AG04450 (cell line): Measurements from ENCODE around the gene IL12RB1. TPM values are rescaled to one million over a fixed set of nuclear protein-coding genes. Genes with fewer than 3 reads are reported as not detected.

Experiments used
- CTCF ChIA-PET: fragments of 300-600, 350-600 bp; formaldehyde crosslinking; extraction: SDS; loops from one replicate; lab custom pipeline; 2022; ENCODE audit warnings: antibody characterized with exemption, inconsistent platforms; lab: Charles Lee
- POLR2A ChIA-PET: fragments of 350-600 bp; formaldehyde crosslinking; extraction: SDS; loops from one replicate; lab custom pipeline; 2021; ENCODE audit warnings: antibody characterized with exemption, inconsistent platforms; lab: Yijun Ruan, JAX
- DNase-seq: peaks from one replicate; pipeline ENCODE4 v3.0.0-alpha.2; 2011; ENCODE audit warnings: low read depth, low spot score
- H3K27ac ChIP-seq: one replicate; pipeline ENCODE4 v1.5.1; 2012; ENCODE audit warnings: low read depth, low read length, control low read depth
- H3K27me3 ChIP-seq: one replicate; pipeline ENCODE4 v1.6.0; 2012; ENCODE audit warnings: low read length; ENCODE audit not compliant: control insufficient read depth, insufficient read depth
- H3K4me3 ChIP-seq: 2 replicates; pipeline ENCODE4 v1.5.1; 2011; ENCODE audit warnings: mild to moderate bottlenecking, low read depth, low read length, control low read depth
- H3K9me3 ChIP-seq: 2 replicates; pipeline ENCODE4 v1.5.1; 2012; ENCODE audit warnings: low read length; ENCODE audit not compliant: control insufficient read depth, insufficient read depth
- polyA plus RNA-seq: library from polyadenylated mRNA; depleted of rRNA; stranded (reverse); fragments of >200 nt; gene quantifications from 2 replicates; pipeline ENCODE4 v1.2.3, GENCODE V29; 2011
- TF ChIP-seq, protein P1 (sequence below): IDR thresholded peaks from 2 replicates; pipeline ENCODE4 v1.5.1; 2011; ENCODE audit warnings: low read depth, low read length, control low read depth, inconsistent platforms

IL12RB1 gene
- polyA plus RNA-seq, 1 experiment, result 0.05 TPM

DNA sequence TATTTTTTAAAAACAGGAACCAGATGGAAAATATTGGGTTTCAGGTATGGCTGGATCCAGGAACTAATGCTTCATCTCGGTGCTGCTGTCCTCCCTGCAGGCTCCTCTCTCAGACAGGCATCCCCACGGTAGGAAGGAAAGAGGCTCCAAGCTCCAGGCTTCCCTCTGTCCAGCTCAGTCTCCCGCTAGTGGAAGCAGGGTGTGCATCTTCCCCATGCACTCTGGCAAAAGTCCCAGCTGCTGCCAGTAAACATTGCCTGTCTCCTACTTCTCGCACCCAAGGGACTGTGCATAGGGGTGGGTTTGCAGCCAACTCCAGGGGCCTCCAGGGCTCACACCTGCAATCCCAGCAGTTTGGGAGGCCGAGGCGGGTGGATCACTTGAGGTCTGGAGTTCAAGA is 29.2 kb downstream of the IL12RB1 start:
- CTCF ChIA-PET, result interaction anchor here (0.6 to 5.8 kb wide), 7 partner anchors 39 to 119 kb away, joined by 3 to 98 read pairs (median 3); partner anchors contain the start of gene ARRDC2
- H3K4me3 ChIP-seq, result no peak overlapping the region
- H3K9me3 ChIP-seq, result no peaks in the 10 kb centered on the region
- POLR2A ChIA-PET, result no interaction called here
- peak overlapping the region; percentile 11 for H3K27ac ChIP-seq
- TF ChIP-seq, protein P1, sequence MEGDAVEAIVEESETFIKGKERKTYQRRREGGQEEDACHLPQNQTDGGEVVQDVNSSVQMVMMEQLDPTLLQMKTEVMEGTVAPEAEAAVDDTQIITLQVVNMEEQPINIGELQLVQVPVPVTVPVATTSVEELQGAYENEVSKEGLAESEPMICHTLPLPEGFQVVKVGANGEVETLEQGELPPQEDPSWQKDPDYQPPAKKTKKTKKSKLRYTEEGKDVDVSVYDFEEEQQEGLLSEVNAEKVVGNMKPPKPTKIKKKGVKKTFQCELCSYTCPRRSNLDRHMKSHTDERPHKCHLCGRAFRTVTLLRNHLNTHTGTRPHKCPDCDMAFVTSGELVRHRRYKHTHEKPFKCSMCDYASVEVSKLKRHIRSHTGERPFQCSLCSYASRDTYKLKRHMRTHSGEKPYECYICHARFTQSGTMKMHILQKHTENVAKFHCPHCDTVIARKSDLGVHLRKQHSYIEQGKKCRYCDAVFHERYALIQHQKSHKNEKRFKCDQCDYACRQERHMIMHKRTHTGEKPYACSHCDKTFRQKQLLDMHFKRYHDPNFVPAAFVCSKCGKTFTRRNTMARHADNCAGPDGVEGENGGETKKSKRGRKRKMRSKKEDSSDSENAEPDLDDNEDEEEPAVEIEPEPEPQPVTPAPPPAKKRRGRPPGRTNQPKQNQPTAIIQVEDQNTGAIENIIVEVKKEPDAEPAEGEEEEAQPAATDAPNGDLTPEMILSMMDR, result no peak
- H3K27me3 ChIP-seq, result peaks cover 5% of the 10 kb centered on the region
- DNase-seq, result no peak

GRCh38 chr19:18055967-18056366 is 30.8 kb downstream of the IL12RB1 start:
- H3K27ac ChIP-seq, result no peak overlapping the region
- POLR2A ChIA-PET, result no interaction called here
- no peak for DNase-seq
- no peak overlapping the region for H3K4me3 ChIP-seq
- H3K9me3 ChIP-seq, result no peaks in the 10 kb centered on the region; the same call in 1 of the 2 replicates
- H3K27me3 ChIP-seq, result peaks cover 13% of the 10 kb centered on the region
- CTCF ChIA-PET, result interaction anchor here (0.6 to 5.8 kb wide), 2 partner anchors 49 to 130 kb away, joined by 3 to 98 read pairs; partner anchors contain the start of gene ARRDC2
- TF ChIP-seq, protein P1, result no peak

GRCh38 chr19:18053576-18054219 is 33.0 kb downstream of the IL12RB1 start:
- no peak for DNase-seq
- ChIA-PET CTCF (interaction anchor here (0.8 kb wide), 1 partner anchor 46 kb away, joined by 3 read pairs; no protein-coding TSS in a partner anchor), POLR2A (interaction anchor here (0.6 to 1.3 kb wide), 3 partner anchors 14 to 75 kb away, joined by 3 to 4 read pairs (median 3); partner anchors contain the start of gene ARRDC2)
- Histone ChIP-seq H3K9me3 (no peaks in the 10 kb centered on the region; the same call in 1 of the 2 replicates), H3K27me3 (peaks cover 8% of the 10 kb centered on the region), H3K27ac (no peak overlapping the region), H3K4me3 (no peak overlapping the region)
- TF ChIP-seq, protein P1, result no peak

- peaks cover 8% of the 10 kb centered on the region for H3K27me3 ChIP-seq
- DNase-seq, result no peak
- TF ChIP-seq, protein P1, result no peak
- CTCF ChIA-PET, result no interaction called here
- H3K9me3 ChIP-seq, result no peaks in the 10 kb centered on the region; the same call in 1 of the 2 replicates
- H3K27ac ChIP-seq, result no peak overlapping the region
- no peak overlapping the region for H3K4me3 ChIP-seq
- POLR2A ChIA-PET, result no interaction called here
Observed at GRCh38 chr19:18051887-18052286, 34.8 kb downstream of the IL12RB1 start.

DNA sequence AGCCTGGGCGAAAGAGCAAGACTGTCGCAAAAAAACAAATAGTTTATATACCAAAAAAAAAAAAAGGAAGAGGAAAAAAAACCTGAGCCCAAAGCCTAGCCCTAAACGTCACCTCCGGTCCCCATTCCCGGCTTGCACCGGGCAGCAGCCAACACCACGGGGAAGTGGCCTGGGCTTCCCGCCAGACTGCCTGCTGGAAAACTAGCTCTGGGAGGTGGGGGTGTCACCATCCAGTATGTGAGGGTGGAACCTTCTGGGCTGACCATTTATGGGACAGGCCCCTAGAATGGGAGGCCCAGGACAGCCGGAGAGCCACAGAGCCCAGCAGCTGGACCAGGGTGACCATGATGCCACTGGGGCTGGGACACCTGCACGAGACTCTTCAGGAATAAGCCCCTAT is 37.3 kb downstream of the IL12RB1 start:
- Histone ChIP-seq H3K27ac (no peak overlapping the region), H3K27me3 (peaks cover 8% of the 10 kb centered on the region), H3K9me3 (no peaks in the 10 kb centered on the region; the same call in 1 of the 2 replicates), H3K4me3 (no peak overlapping the region)
- TF ChIP-seq, protein P1, result no peak
- POLR2A ChIA-PET, result no interaction called here
- no peak for DNase-seq
- CTCF ChIA-PET, result no interaction called here
